Midbrain (tissue), 1 donor: ENCODE data around the gene SLC44A3.
A peak's percentile ranks its signal among the peaks of the same experiment; 100 is the strongest.
"Not testable (repeated sequence)": the region's sequence is repeated elsewhere in the genome, so short reads cannot be mapped to it uniquely, and the experiment has no call there.

Experiments used
- DNase-seq: peaks from one replicate; lab custom pipeline; 2025; lab: John Stamatoyannopoulos, UW

Gene SLC44A3

DNA sequence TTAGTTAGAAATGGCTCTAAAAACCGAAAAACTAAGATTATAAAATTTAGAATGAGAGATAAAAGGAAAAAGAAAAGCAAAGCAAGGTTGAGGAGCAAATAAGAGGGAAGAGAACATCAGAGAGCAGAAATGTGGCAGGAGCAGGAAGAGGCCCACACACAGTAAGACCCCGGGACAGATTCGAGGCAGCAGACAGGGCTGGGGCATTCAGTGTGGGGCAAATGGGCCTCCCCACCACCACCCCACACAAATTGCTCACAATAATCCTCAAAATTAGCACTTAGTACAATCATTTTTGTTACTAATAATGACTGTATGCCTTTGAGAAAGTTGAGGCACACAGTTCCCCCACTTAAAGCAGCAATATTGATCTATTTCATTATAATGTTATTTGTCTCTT lies 17.1 kb upstream of the SLC44A3 start:
- no peak for DNase-seq

DNA sequence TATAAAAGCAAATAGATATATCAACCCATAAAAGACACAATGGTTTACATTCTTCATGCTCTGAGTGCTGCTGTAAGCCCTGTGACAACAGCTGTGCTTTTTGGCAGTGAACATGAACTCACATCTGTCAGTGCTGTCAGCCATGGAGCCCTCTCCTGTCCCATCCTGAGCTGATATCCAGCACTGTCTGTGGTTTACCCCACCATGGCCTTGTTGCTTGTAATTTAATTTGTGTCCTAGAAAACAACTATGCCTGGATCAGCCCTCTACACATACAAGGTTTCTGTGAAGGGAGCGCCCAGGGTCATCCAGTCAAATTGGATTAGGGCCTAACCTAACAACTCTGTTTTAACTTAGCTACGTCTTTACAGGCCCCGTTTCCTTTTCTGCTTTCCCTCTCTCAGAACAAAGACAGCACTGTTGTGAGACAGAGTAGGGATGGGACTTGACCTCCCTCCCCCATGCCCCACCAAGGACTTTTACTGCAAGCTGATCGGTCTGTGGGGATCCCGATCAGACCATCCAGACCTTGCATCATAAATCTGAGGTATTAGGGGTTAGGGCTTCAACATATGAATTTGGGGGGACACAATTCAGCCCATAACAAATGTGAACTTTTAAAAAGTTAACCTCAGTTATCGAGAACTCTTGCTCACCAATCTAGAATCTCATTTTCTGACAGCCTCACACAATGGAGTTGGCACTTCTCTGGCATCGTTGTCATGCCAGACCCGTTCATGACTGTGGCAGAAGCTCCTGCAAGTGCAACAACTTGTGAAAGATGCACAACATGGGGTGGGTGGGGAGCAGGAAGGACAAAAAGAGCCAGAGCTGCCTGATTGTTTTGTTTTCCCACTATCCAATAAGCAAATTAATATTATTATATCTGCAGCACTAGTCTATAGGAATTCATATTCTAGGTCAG lies 16.4 kb upstream of the SLC44A3 start:
- peak; percentile 70 for DNase-seq

DNA sequence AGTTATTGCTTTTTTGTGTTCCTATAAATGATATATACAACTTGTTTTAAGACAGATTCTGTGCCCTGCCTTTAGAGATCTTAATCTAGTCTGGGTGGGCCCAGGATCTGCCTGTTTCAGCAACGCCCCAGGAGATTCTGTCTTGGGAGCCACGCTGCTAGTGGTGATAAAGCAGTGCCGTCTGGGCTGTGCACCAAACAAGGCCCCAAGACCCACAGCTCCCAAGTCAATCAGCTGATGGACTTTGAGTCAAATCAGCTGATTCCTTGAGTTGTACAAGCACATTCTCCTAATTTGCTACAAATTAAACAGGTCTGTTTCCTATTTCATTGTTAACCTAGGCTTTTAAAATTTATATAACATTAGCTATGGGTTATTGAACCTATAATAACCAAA lies 15.7 kb upstream of the SLC44A3 start:
- no peak for DNase-seq

DNA sequence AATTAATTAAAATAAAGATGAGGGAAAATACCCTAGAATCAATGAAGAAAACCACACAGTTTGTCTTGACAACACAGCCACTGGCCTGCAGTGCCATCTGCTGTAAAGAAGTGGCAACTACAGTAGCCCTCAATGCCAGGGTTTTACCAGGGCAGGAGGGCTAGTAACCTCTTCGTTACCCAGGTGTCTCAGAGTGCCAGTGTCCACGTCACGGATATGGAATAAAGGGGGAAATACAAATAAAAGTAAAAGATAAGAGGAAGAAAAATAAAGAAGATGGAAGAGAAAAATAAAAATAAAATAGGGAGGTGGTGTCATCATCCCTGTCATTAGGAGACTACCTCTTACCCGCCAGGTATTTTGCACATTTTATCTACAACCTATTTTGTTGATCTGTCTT lies 14.2 kb upstream of the SLC44A3 start:
- DNase-seq, result peak; percentile 52

DNA sequence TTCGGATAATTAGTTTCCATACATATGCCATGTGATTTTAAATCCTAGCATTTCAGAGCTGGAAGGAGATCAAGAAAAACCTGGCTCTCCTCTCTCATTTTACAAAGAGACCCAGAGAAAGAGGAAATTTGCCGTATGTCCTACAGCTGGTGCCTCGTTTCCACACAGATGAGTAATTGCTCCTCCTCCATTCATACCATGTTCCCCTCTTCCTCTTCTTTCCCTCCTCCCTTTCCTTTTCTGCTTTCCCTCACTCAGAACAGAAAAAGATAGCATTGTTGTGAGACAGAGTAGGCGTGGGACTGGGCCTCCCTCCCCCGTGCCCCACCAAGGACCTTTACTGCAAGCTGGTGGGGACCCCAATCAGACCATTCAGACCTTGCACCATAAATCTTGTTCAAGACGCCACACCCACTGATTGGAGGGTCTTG lies 13.7 kb upstream of the SLC44A3 start:
- no peak for DNase-seq

DNA sequence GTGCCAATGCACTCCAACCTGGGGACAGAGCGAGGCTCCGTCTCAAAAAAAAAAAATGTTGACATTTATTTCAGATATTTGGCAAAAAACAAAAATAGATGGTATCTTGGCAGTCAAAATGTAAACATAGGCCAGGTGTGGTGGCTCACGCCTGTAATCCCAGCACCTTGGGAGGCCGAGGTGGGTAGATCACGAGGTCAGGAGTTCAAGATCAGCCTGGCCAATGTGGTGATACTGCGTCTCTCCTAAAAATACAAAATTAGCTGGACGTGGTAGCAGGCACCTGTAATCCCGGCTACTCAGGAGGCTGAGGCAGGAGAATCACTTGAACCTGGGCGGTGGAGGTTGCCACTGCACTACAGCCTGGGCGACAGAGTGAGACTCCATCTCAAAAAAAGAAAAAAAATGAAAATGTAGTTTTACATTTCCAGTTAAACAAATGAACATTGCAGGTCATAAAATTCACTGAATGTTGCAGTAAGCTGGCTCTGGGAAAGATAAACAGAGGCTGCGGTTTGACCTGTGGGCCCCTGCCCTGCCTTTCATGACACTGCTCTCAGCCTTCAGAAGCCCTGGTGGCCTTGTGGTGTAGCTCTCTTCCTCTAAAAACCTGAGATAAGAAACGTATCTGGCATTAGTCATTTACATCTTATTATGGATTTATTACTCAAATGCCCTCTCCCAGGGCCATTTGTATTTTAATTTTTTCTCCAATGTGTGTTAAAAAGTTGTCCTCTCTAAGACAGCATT lies 12.2 kb upstream of the SLC44A3 start:
- DNase-seq, result no peak

DNA sequence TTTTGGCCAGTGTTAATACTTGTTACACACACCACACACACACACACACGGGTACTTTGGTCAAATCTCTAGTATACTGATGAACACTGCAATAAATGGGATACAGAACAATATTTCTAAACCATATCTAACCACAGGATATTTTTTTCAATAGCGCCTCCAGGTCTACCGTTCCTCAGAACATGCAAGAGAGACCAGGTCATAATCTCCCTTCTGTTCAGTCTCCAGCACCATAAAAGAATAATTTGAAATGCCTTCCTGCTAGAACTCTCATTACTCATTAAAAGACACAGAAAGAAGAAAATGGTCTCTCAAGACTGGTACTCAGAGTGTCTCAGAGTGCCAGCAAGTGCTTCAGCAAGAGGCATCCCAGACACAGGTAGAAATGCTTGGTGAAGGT lies 11.5 kb upstream of the SLC44A3 start:
- no peak for DNase-seq

DNA sequence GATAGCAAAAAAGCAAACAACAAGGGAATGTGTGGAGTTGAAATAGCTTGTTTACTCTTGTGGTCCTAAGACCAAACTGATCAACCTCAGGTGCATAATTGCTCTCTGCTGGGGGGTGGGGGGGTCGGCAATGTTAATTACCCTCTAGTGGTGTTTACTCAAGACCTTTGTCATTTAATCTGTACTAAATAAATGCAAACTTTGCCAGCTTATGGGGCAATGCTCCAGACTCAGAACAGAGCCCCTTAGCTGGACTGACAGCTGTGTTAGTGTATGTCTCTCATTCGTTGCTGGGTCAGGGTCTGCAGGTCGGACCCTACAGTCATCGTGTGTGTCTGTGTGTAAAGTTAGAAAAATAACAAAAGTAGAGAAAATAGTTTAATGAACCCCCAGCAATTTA lies 7.2 kb upstream of the SLC44A3 start:
- DNase-seq, result no peak

DNA sequence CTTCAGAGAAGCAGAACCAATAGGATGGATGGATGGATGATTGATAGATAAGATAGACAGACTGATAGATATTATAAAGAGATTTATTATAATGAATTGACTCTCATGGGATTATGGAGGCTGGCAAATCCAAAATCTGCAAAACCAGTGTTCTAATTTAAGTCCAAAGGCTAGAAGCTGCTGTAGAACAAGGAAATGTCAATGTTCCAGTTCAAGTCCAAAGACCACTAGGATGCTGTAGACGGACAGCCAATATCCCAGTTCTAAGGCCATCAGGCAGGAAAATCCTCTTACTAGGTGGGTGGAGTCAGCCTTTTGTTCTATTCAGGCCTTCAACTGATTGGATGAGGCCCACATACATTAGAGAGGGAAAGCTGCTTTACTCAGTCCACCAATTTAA lies 4.1 kb upstream of the SLC44A3 start:
- DNase-seq, result no peak

DNA sequence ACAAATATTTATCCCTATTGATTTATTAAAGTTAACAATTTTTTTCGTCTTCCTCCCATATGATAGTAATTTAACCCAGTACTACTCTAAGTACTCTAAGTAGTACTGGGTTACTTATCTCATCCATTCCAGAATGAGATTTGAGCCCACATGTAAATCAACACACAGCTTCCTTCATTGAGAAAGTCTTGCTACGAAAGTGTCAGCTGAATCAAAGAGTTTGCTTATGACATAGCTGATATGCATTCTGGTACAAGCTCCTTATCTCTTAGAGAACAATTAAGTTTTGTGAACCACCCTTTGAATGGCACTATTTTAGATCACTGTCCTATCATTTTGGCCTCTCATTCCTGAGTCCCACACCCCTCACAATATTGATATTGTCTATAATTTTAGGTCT lies 2.4 kb upstream of the SLC44A3 start:
- no peak for DNase-seq

DNA sequence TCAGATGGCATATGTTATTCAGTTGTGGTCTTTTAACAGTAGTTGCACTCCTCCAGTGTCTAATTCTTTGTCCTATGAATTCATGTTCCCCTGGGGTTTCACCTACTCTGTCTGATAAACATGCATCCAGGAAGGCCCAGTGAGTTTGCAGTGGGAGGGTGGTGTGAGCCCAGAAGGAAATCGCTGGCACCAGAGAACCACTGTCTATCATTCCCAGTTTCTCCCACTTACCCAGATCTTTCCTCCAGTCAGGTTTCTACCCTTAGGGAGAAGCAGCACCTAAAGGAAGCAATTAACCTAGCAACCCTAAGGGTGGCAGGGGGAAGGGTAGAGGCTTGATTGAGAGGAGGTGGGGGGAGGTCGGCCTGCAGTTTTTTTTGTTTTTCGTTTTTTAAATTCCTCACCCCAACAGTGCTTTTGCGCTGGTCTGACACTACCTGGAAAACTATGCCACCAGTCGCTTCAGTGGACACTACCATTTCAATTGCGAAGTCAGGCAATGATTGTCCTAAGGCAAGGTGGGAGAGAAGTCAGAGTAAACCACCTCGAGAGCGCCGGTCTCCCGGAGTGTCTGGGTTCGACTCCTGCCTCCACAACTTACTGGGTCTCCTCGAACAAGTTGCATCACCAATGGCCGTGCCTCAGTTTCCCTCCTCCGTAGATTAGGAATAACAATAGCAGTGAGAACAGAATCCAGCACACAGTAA lies 766 bp upstream of the SLC44A3 start:
- DNase-seq, result no peak

DNA sequence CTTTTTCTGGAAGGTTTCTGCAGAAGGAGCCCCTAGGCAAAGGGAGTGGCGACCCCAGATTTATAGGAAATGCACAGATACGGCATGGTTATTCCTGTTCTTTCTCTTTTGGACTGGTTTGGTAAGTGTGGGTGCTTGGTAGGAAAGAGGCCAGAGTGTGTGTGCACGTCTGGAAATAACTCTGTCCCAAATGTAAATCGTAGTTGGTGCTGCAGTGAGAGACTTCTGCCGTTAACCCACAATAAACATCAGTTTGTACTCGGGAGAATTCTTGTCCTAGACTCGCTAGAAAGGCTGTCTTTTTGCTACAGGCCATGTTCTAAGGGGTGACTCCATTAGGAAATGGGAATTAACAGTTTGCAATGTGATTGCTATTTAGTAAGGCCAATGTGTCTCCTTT lies 779 bp downstream of the SLC44A3 start:
- no peak for DNase-seq

DNA sequence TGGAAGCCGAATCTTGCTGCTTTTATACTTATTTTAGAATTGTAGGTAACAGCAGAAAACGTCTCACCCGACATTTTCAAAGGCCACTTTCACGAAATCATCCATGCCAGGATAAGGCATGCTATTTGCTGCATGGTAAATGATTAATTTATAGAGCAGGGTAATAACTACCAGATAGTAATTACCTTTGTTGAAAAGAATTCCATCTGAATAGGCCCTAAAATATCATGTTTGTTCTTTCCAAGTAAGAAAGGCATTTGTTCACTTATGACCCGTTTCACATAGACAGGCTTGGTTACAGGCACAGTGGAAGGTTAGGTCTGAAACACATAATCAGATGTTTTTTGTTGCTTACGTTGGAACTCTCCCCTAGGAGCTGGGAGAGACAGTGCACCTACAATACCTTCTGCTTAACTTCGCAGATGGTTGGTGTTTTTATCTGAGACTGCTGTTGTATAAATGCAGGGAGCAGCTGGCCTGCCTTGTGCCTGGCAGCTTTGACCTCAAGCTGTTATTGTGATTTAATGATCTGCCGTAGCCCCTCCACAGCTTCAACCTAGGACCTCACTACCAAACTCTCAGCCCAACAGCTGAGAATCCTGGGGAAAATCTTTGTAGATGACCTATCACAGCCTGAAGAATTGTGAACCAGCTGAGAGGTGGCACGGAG lies 1.6 kb downstream of the SLC44A3 start:
- no peak for DNase-seq

DNA sequence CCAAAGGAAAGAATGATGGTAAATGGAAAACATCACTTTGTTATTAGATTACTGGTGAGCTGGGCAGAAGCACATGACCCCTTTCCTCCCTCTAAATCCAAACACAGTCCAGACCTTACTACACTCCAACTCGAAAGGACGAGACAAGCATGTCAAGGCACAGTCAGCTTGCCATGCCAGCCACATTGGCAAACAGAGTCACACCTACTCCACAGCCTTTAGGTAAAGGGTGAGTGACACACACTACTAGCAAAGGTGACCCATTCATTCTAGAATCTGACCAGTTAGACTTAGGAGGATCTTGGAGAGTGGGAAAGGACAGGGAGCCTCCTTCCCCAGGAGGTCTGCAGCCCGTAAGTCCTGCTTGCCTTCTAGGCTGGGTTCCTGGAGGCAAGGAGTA lies 3.0 kb downstream of the SLC44A3 start:
- DNase-seq, result no peak

DNA sequence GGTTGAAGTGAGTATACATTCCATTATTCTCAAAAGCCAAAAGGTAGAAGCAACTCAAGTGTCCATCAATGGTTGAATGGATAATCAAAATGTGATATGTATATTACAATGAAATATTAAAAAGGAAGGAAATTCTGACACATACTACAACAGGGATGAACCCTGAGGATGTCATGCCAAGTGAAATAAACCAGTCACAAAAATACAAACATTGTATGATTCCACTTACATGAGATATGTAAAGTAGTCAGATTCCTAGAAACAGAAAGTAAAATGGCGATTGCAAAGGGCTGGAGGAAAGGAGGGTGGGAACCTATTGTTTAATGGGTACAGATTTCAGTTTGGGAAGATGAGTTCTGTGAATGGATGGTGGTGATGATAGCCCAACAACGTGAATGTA lies 5.8 kb downstream of the SLC44A3 start:
- DNase-seq, result no peak

DNA sequence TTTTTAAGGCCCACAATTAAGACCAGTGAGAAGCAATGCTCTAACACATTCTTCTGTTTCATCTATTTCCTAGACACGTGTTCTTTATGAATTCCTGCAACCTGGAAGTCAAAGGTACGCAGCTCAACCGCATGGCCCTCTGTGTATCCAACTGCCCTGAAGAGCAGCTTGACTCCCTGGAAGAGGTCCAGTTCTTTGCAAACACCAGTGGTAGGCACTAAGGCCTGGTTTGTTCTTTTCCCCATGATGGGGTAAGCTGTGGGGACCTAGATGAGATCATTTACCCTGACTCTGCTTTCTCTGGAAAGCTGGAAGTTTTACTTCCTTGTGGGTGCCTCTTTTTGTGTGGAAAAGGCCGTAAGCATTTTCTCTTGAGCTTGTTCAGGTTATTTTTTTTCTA lies 7.3 kb downstream of the SLC44A3 start:
- no peak for DNase-seq

DNA sequence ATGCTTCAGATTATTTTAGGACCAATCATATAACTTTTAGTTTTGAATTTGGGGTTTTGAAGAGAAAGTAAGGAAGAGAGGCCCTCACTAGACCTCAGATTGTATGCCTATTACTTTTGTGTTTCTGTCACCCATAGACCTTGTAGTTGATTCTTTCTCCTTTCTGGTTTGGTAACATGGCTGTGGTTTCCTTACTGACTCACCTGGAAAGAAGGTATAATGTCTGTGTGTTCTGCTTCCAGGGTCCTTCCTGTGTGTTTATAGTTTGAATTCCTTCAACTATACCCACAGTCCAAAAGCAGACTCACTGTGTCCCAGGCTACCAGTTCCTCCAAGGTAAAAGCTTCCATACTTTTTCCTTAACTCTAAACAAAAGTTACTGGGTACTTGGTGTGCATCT lies 8.1 kb downstream of the SLC44A3 start:
- no peak for DNase-seq

DNA sequence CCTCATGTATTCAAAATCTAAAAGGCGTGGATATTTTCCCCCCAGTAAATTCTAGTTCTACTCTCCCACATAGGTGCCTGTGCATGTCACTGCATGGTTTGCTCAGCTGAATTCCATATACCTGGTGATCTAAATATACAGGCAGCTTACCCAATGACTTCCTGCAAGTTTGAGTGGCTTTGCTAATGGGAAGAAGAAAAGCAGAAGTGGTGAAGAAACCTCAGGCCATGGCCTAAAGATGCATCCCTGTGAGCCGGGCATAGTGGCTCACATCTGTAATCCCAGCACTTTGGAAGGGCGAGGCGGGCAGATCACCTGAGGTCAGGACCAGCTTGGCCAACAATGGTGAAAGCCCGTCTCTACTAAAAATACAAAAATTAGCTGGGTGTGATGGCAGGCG lies 11.5 kb downstream of the SLC44A3 start:
- no peak for DNase-seq

DNA sequence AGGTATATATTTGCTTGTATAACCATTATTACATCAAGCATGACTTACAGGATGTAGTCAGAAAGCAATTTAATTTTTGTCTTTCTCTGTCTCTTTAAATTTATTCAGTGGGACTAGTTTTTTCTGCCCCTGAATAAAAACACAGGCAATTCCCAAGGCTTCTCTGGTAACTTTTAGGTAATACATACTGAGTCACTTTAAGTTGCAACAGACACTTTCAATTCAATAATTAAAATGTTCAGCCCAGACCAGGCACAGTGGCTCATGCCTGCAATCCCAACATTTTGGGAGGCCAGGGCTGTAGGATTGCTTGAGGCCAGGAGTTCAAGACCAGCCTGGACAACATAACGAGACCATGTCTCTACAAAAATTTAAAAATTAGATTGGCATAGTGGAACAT lies 12.3 kb downstream of the SLC44A3 start:
- no peak for DNase-seq

DNA sequence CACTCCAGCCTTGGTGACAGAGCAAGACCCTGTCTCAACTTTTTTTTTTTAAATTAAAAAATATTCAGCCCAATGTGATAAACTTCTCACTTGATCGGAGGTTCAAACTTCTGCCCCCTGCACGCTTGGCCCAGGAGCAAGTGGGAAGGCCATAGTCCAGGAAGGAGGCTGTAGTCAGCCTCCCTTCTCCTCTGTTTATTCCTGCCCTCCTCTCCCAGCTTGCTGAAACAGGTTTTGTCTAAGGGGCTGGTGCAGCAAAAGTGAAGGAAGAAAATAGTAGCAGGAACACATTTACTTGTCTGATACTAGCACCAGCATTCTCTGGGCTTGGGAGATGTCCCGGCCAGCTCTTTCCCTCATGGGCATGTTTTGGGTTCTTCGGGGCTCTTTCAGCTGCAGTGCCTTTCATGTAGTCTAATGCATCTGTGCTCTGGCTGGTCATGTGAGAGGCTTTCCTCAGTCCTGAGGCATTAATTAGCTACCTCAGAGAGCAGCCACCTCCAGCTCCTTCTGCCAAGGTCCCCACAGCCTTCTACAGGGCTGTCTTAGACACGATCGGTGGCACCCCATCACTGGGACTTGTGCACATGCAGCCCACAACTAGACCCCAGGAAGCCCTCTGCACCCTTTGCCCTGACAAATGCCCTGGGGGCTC lies 12.9 kb downstream of the SLC44A3 start:
- DNase-seq, result no peak

DNA sequence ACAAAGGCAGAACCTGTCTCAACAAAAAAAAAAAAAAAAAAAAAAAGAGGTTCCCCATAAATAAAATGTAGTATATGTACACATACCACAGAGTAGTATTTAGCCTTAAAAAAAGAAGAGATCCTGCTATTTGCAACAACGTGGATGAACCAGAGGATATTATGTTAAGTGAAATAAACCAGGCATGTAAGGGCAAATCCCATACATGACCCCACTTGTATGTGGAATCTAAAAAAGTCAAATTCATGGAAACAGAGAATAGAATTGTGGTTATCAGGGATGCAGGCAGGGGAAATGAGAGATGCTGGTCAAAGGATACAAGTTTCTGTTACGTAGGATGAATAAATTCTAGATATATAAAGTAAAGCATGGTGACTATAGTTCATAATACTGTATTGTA lies 16.7 kb downstream of the SLC44A3 start:
- no peak for DNase-seq

DNA sequence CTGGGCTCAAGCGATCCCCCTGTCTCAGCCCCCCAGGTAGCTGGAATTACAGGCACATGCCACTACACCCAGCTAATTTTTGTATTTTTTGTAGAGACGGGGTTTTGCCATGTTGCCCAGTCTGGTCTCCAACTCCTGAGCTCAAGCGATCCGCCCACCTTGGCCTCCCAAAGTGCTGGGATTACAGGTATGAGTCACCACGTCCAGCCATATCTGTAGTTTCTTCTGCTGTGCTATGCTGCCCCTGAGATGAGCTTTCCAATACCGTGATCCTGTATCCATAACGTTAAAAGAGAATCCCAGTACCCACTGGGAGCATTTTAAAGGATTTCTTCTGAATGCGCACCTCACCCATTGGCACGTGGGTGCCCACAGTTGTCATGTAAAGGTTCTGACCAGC lies 20.2 kb downstream of the SLC44A3 start:
- DNase-seq, result not testable (repeated sequence)
